HG03159 (cell line): ENCODE results near the gene PARVB.

Experiments used
- ATAC-seq: cut with Tn5 transposase; IDR thresholded peaks from one replicate; pipeline ENCODE4 v1.9.1; 2021; ENCODE audit warnings: mild to moderate bottlenecking, moderate library complexity; ENCODE audit not compliant: unreplicated experiment

The PARVB gene

GRCh38 chr22:44179196-44179988 lies 155.3 kb downstream of the PARVB start:
- no peak for ATAC-seq

GRCh38 chr22:44179989-44180705 lies 156.0 kb downstream of the PARVB start:
- no peak for ATAC-seq

- peak; percentile 59 for ATAC-seq
These were observed 156.6 kb downstream of the PARVB start, which contains the start of gene PARVG for GRCh38 chr22:44180706-44181032. Gene PARVG (plus strand): TSS chr22:44180925. CDS start chr22:44183330, 2,405 bp downstream.

GRCh38 chr22:44181033-44181911 lies 157.2 kb downstream of the PARVB start:
- peak; percentile 38 for ATAC-seq

GRCh38 chr22:44181912-44182587 lies 157.9 kb downstream of the PARVB start:
- peak; percentile 21 for ATAC-seq

- no peak for ATAC-seq
These were observed 158.6 kb downstream of the PARVB start for GRCh38 chr22:44182588-44183286.

- no peak for ATAC-seq
These were observed 159.1 kb downstream of the PARVB start for GRCh38 chr22:44183287-44183588.

- ATAC-seq, result no peak
These were observed 159.9 kb downstream of the PARVB start for GRCh38 chr22:44184006-44184405.

GRCh38 chr22:44185237-44186120 lies 161.4 kb downstream of the PARVB start:
- ATAC-seq, result no peak

- no peak for ATAC-seq
These were observed 162.0 kb downstream of the PARVB start for GRCh38 chr22:44186121-44186510.

- ATAC-seq, result no peak
These were observed 162.6 kb downstream of the PARVB start for GRCh38 chr22:44186737-44187136.

GRCh38 chr22:44187652-44188230 lies 163.6 kb downstream of the PARVB start:
- no peak for ATAC-seq

- ATAC-seq, result no peak
These were observed 164.2 kb downstream of the PARVB start for GRCh38 chr22:44188316-44188715.

GRCh38 chr22:44188986-44189630 lies 165.0 kb downstream of the PARVB start:
- ATAC-seq, result no peak

- ATAC-seq, result no peak
These were observed 166.4 kb downstream of the PARVB start for GRCh38 chr22:44190381-44190976.

GRCh38 chr22:44191036-44191454 lies 166.9 kb downstream of the PARVB start:
- ATAC-seq, result no peak

GRCh38 chr22:44192098-44192815 lies 168.2 kb downstream of the PARVB start:
- no peak for ATAC-seq
